Upper lobe of right lung (tissue), 1 donor: Measurements from ENCODE around the gene ARID3B. TPM values are rescaled to one million over a fixed set of nuclear protein-coding genes. Genes with fewer than 3 reads are reported as not detected.

Experiments used
- ATAC-seq: fragments of 200-7000 bp; cut with Tn5 transposase; one replicate; pipeline ENCODE4 v1.9.1; 2020; ENCODE audit warnings: mild to moderate bottlenecking, moderate library complexity
- DNase-seq: peaks from one replicate; pipeline ENCODE4 v3.0.0-alpha.2; 2020
- H3K27ac ChIP-seq: fragments of 200-600 bp; one replicate; pipeline ENCODE4 v1.8.0; 2022
- H3K27me3 ChIP-seq: fragments of 200-600 bp; one replicate; pipeline ENCODE4 v1.8.0; 2022; ENCODE audit warnings: mild to moderate bottlenecking
- H3K36me3 ChIP-seq: fragments of 200-600 bp; one replicate; pipeline ENCODE4 v1.8.0; 2022
- H3K4me1 ChIP-seq: fragments of 200-600 bp; one replicate; pipeline ENCODE4 v1.8.0; 2022
- H3K4me3 ChIP-seq: fragments of 200-600 bp; one replicate; pipeline ENCODE4 v1.8.0; 2022; ENCODE audit warnings: mild to moderate bottlenecking
- H3K9me3 ChIP-seq: fragments of 200-600 bp; one replicate; pipeline ENCODE4 v1.8.0; 2022
- intact Hi-C: fragments of 100-400 bp; cut with DNase I; formaldehyde crosslinking; loops from one replicate; pipeline ENCODE4 v1.11.0; 2022
- total RNA-seq: library from RNA; stranded (reverse); fragmentation: NEBNext Ultra II Directional; extraction: Animal tissue kit (Norgen Biotek cat#: 25700); gene quantifications from one replicate; pipeline ENCODE4 v1.2.1, GENCODE V29; 2021
- TF ChIP-seq, protein P1 (sequence below): fragments of 200-600 bp; IDR thresholded peaks from one replicate; pipeline ENCODE4 v1.8.0; 2022; ENCODE audit warnings: antibody characterized with exemption
- donor health status: DM: no; HTN: yes; CAD: no; lungs with severe emphysema.

The ARID3B gene
- total RNA-seq, 1 donor from 2014 or later, result 10.7 TPM

DNA sequence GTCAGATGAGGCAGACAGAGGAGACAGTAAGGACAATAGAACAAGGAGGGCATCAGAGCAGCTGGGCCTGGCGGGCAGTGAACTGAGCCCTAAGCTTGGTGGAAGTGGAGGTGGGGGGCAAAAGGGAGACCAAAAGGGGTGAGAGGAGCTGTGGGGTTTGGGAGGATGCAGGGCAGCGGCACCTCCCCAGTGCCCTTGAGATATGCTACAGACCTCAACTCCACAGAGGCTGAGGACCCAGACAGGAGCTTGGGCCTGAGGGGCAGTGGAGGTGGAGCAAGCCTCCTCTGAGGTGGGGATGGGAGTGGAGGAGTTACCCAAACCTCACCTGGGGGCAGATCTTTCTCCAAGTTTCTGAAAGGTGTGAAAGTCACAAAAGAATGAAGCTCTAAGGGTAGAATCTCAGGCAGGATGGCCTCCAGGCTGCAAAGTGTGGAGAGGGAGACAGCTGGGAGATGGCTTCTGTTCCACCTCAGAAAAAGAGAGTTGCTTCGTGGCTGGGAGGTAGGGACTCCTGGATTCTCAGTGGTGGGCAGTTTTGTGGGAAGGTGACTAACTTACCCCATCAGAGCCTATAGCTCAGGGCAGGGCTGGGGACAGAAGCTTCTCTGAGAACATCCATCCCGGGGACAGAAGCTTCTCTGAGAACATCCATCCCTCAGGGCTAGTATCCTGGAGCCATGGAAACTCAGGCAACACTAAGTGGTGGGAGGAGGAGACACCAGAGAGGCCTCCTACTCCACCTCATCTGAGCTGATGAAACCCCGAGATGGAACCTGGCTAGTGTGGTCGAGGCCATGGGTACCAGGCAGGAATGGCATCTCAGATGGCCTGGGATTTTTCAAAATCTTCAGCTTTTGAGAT, 72.3 kb downstream of the ARID3B start:
- no peaks in the 10 kb centered on the region for H3K27me3 ChIP-seq
- no peaks in the 10 kb centered on the region for H3K36me3 ChIP-seq
- ATAC-seq, result no peak
- peaks cover 18% of the 10 kb centered on the region for H3K4me1 ChIP-seq
- peak overlapping the region; percentile 99 for H3K4me3 ChIP-seq
- no peaks in the 10 kb centered on the region for H3K9me3 ChIP-seq
- no peak overlapping the region for H3K27ac ChIP-seq
- no peak for DNase-seq
- intact Hi-C loops, result no loop called here
- TF ChIP-seq, protein P1, sequence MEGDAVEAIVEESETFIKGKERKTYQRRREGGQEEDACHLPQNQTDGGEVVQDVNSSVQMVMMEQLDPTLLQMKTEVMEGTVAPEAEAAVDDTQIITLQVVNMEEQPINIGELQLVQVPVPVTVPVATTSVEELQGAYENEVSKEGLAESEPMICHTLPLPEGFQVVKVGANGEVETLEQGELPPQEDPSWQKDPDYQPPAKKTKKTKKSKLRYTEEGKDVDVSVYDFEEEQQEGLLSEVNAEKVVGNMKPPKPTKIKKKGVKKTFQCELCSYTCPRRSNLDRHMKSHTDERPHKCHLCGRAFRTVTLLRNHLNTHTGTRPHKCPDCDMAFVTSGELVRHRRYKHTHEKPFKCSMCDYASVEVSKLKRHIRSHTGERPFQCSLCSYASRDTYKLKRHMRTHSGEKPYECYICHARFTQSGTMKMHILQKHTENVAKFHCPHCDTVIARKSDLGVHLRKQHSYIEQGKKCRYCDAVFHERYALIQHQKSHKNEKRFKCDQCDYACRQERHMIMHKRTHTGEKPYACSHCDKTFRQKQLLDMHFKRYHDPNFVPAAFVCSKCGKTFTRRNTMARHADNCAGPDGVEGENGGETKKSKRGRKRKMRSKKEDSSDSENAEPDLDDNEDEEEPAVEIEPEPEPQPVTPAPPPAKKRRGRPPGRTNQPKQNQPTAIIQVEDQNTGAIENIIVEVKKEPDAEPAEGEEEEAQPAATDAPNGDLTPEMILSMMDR, result no peak

DNA sequence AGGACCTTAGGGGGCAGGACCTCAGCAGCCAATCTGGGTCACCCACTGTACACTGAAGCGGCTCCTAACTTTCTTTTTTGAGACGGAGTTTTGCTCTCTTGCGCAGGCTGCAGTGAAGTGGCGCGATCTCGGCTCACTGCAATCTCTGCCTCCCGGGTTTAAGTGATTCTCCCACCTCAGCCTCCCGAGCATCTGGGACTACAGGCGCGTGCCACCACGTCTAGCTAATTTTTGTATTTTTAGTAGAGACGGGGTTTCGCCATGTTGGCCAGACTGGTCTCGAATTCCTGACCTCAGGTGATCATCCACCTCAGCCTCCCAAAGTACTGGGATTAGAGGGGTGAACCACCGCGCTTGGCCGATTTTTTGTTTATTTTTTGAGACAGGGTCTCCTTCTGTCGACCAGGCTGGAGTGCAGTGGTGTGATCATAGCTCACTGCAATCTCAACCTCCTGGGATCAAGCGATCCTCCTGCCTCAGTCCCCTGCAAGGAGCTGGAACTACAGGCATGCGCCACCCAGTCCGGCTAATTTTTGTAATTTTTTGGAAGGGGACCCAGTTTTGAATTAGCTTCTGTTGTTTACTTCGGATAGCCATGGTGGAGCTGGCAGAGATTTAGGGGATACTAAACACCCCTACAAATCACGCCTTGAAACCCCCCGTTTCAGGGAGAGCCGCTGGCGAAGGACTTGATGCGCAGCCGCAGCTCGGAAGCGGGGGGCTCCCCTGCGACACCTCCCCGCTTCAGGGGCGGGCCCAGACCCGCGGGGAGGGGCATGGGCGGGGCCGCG, 73.1 kb downstream of the ARID3B start:
- intact Hi-C loops, result no loop called here
- ATAC-seq (no peak), DNase-seq (no peak)
- TF ChIP-seq, protein P1, result no peak
- H3K9me3 ChIP-seq, result no peaks in the 10 kb centered on the region
- H3K4me1 ChIP-seq, result peaks cover 23% of the 10 kb centered on the region
- H3K4me3 ChIP-seq, result peak overlapping the region; percentile 99
- peaks cover 3% of the 10 kb centered on the region for H3K36me3 ChIP-seq
- peak overlapping the region; percentile 98 for H3K27ac ChIP-seq
- H3K27me3 ChIP-seq, result no peaks in the 10 kb centered on the region

DNA sequence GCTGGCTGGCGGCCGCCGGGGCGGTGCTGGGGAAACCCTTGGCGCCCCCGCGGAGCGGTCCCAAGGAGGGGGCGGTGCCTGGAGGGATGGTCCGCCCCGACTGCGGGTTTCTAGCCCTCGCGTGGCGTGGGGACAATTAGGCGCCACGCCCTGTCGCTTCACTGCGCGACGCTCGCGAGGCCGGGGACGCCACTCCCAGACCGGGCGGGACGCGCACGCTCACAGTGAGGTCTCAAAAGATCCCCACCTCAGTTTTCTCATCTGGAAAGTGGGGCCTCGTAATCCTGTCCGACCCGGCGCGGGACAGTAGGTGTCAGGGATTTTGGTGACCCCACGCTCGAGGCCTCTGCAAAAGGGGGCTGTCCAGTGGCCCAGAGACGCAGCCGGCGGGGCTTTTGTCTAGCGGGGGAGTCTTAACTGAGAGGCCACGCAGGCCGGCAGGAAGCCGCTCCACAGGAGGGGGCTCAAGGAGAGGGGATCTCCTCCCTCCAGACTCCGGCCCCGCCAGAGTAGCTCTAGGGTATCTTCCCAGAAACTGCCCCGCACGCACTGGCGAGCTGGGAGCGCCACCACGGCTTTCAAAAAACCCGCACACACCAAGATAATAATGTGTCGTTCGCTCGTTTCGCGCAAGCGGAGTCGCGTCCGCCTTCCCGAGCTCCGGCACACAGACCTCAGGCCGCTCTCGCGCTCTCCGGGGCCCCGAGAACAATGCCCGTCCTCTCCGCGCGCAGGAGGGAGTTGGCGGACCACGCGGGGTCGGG, 73.9 kb downstream of the ARID3B start:
- Histone ChIP-seq H3K36me3 (peaks cover 11% of the 10 kb centered on the region), H3K27ac (peak overlapping the region; percentile 98), H3K9me3 (no peaks in the 10 kb centered on the region), H3K4me1 (peaks cover 28% of the 10 kb centered on the region), H3K27me3 (no peaks in the 10 kb centered on the region), H3K4me3 (peak overlapping the region; percentile 99)
- DNase-seq (peak; percentile 94), ATAC-seq (peak; percentile 80)
- TF ChIP-seq, protein P1, result no peak
- intact Hi-C loops, result no loop called here

DNA sequence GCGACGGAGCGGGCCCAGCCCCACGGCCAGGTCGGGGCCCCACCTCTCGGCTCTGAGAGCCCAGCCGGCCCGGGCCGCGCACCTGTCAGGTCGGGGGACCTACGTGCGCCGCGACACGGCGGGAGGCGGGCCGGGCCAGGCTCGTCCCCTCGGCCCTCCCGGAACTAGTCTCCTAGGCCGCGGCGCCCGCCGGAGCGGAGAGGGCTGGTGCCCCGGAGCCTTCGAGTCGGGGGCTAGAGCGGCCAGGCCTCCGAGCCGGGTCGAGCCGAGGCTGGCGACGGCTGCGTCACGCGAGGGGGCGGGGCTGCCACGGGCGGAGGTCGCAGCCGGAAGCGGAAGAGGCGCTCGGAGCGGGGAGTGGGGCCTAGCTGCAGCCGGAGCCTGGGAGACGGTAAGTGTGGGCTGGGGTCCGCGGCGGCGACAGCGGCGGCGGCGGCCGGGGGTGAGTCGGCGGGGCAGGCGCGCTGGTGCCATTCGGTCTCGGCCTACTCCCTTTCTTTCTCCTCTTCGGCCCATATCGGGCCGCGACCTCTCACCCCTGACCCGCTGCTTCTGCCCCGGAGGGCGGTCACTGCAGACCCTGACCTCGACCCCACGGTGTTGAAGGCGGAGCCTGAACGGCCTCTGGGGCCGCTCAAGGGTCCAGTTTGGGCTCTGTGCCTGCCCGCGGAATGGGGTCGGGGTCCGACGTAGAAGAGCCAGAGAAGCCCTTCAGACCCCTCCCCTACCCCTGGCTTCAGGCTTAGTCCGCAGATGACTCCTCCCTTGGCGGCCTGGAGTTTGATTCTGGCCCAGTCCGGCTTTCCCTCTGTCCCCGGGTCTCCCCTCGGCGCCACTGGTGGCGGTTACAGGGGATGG, 74.7 kb downstream of the ARID3B start, which contains the start of gene CLK3:
CLK3 (plus strand) TSS at position 329 of the 858 bp plus-strand sequence. CDS start 3,361 bp downstream, outside the sequence.
- TF ChIP-seq, protein P1, result no peak
- Histone ChIP-seq H3K36me3 (peaks cover 19% of the 10 kb centered on the region), H3K27me3 (no peaks in the 10 kb centered on the region), H3K4me1 (peaks cover 32% of the 10 kb centered on the region), H3K27ac (peak within 1 kb of the TSS; percentile 98), H3K9me3 (no peaks in the 10 kb centered on the region), H3K4me3 (peak within 1 kb of the TSS; percentile 99)
- ATAC-seq (peak; percentile 92), DNase-seq (peak; percentile 99)
- intact Hi-C loops, result no loop called here
